HEK293 (cell line): ENCODE measurements around the gene RHCG.

Source experiments
- CTCF ChIA-PET: fragments of 350-600 bp; formaldehyde crosslinking; extraction: SDS; loops from one replicate; lab custom pipeline; 2021; ENCODE audit warnings: antibody characterized with exemption; lab: Yijun Ruan, JAX
- POLR2A ChIA-PET: fragments of 300-600 bp; formaldehyde crosslinking; extraction: SDS; loops from one replicate; lab custom pipeline; 2020; ENCODE audit warnings: antibody characterized with exemption, inconsistent platforms; lab: Yijun Ruan, JAX
- H3K27ac ChIP-seq: fragments of 200-500 bp; sonication (Bioruptor generic); 2 replicates; pipeline ENCODE4 v1.5.1; 2014; ENCODE audit warnings: low read depth, low read length, control low read depth, inconsistent platforms; ENCODE audit errors: extremely low read depth
- H3K36me3 ChIP-seq, 2 experiments: fragments of 200-500 bp in 1 of 2; sonication (Bioruptor generic) in 1 of 2; 1 replicate in 1 of 2; 2 replicates in 1 of 2; pipeline ENCODE4 v1.5.1; 2014 to 2017; ENCODE audit warnings: inconsistent platforms in 2 of 2, low read length in 2 of 2; ENCODE audit not compliant: control insufficient read depth in 2 of 2, insufficient read depth in 1 of 2
- H3K4me1 ChIP-seq: fragments of 200-500 bp; sonication (Bioruptor generic); 2 replicates; pipeline ENCODE4 v1.5.1; 2014; ENCODE audit warnings: mild to moderate bottlenecking, low read length, inconsistent platforms; ENCODE audit not compliant: control insufficient read depth, insufficient read depth
- H3K4me3 ChIP-seq: 2 replicates; pipeline ENCODE4 v1.5.1; 2011; ENCODE audit warnings: low read depth, mild to moderate bottlenecking, control low read depth, low read length, moderate library complexity
- H3K9me3 ChIP-seq: fragments of 200-500 bp; sonication (Bioruptor generic); 2 replicates; pipeline ENCODE4 v1.5.1; 2014; ENCODE audit warnings: low read depth, low read length, inconsistent platforms; ENCODE audit not compliant: control insufficient read depth, insufficient read depth
- BCL11A ChIP-seq: fragments of 450-650 bp; formaldehyde crosslinking; IDR thresholded peaks from 2 replicates; pipeline ENCODE4 v1.5.1; 2016; ENCODE audit warnings: low read depth, missing biosample characterization, missing genetic modification characterization
- EGR2 ChIP-seq: fragments of 450-650 bp; formaldehyde crosslinking; IDR thresholded peaks from 2 replicates; pipeline ENCODE4 v1.5.1; 2016; ENCODE audit warnings: low read depth, missing biosample characterization, missing genetic modification characterization
- KLF7 ChIP-seq: fragments of 450-650 bp; formaldehyde crosslinking; IDR thresholded peaks from 2 replicates; pipeline ENCODE4 v1.5.1; 2016; ENCODE audit warnings: missing biosample characterization, missing genetic modification characterization, borderline replicate concordance
- MYNN ChIP-seq: fragments of 450-650 bp; formaldehyde crosslinking; IDR thresholded peaks from 2 replicates; pipeline ENCODE4 v1.5.1; 2016; ENCODE audit warnings: missing biosample characterization, missing genetic modification characterization, borderline replicate concordance
- ZBTB1 ChIP-seq: fragments of 450-650 bp; formaldehyde crosslinking; IDR thresholded peaks from 2 replicates; pipeline ENCODE4 v1.5.1; 2016; ENCODE audit warnings: missing biosample characterization, missing genetic modification characterization
- ZBTB8A ChIP-seq: fragments of 450-650 bp; formaldehyde crosslinking; IDR thresholded peaks from 2 replicates; pipeline ENCODE4 v1.5.1; 2016; ENCODE audit warnings: missing biosample characterization, missing genetic modification characterization
- ZFP3 ChIP-seq: fragments of 450-650 bp; formaldehyde crosslinking; IDR thresholded peaks from 2 replicates; pipeline ENCODE4 v1.5.1; 2016; ENCODE audit warnings: low read depth, missing biosample characterization, missing genetic modification characterization
- ZNF10 ChIP-seq: fragments of 450-650 bp; formaldehyde crosslinking; IDR thresholded peaks from 2 replicates; pipeline ENCODE4 v1.5.1; 2017; ENCODE audit warnings: missing biosample characterization, missing genetic modification characterization
- ZNF223 ChIP-seq: fragments of 450-650 bp; formaldehyde crosslinking; IDR thresholded peaks from 2 replicates; pipeline ENCODE4 v1.5.1; 2016; ENCODE audit warnings: missing biosample characterization, missing genetic modification characterization
- ZNF24 ChIP-seq: fragments of 450-650 bp; formaldehyde crosslinking; IDR thresholded peaks from 2 replicates; pipeline ENCODE4 v1.5.1; 2016; ENCODE audit warnings: missing biosample characterization, missing genetic modification characterization
- ZNF248 ChIP-seq: fragments of 450-650 bp; formaldehyde crosslinking; IDR thresholded peaks from 2 replicates; pipeline ENCODE4 v1.5.1; 2017; ENCODE audit warnings: missing biosample characterization, missing genetic modification characterization
- ZNF266 ChIP-seq: fragments of 450-650 bp; formaldehyde crosslinking; IDR thresholded peaks from 2 replicates; pipeline ENCODE4 v1.5.1; 2016; ENCODE audit warnings: missing biosample characterization, missing genetic modification characterization, low read depth
- ZNF324 ChIP-seq: fragments of 450-650 bp; formaldehyde crosslinking; IDR thresholded peaks from 2 replicates; pipeline ENCODE4 v1.5.1; 2016; ENCODE audit warnings: missing biosample characterization, missing genetic modification characterization
- ZNF341 ChIP-seq: fragments of 450-650 bp; formaldehyde crosslinking; IDR thresholded peaks from 2 replicates; pipeline ENCODE4; 2016; ENCODE audit warnings: low read depth, missing biosample characterization, missing genetic modification characterization
- ZNF423 ChIP-seq: fragments of 450-650 bp; formaldehyde crosslinking; IDR thresholded peaks from 2 replicates; pipeline ENCODE4 v1.5.1; 2016; ENCODE audit warnings: missing biosample characterization, missing genetic modification characterization
- ZNF433 ChIP-seq: fragments of 450-650 bp; formaldehyde crosslinking; IDR thresholded peaks from 2 replicates; pipeline ENCODE4 v1.5.1; 2016; ENCODE audit warnings: missing biosample characterization, missing genetic modification characterization, low read depth
- ZNF658 ChIP-seq: fragments of 450-650 bp; formaldehyde crosslinking; IDR thresholded peaks from 2 replicates; pipeline ENCODE4; 2016; ENCODE audit warnings: missing biosample characterization, missing genetic modification characterization
- ZNF707 ChIP-seq: fragments of 450-650 bp; formaldehyde crosslinking; IDR thresholded peaks from 2 replicates; pipeline ENCODE4 v1.5.1; 2016; ENCODE audit warnings: missing biosample characterization, missing genetic modification characterization
- ZNF76 ChIP-seq: fragments of 450-650 bp; formaldehyde crosslinking; IDR thresholded peaks from 2 replicates; pipeline ENCODE4; 2016; ENCODE audit warnings: low read depth, missing biosample characterization, missing genetic modification characterization, borderline replicate concordance
- ZNF785 ChIP-seq: fragments of 450-650 bp; formaldehyde crosslinking; IDR thresholded peaks from 2 replicates; pipeline ENCODE4 v1.5.1; 2016; ENCODE audit warnings: missing biosample characterization, missing genetic modification characterization
- TF ChIP-seq, protein P1 (sequence below): fragments of 450-650 bp; formaldehyde crosslinking; IDR thresholded peaks from 2 replicates; pipeline ENCODE4 v1.5.1; 2016; ENCODE audit warnings: missing biosample characterization, missing genetic modification characterization
- TF ChIP-seq, protein P2 (sequence below): fragments of 450-650 bp; formaldehyde crosslinking; IDR thresholded peaks from 2 replicates; pipeline ENCODE4 v1.5.1; 2017; ENCODE audit warnings: missing biosample characterization, missing genetic modification characterization
- TF ChIP-seq, protein P3 (sequence below): fragments of 450-650 bp; formaldehyde crosslinking; IDR thresholded peaks from 2 replicates; pipeline ENCODE4 v1.5.1; 2017; ENCODE audit warnings: missing biosample characterization, missing genetic modification characterization
- TF ChIP-seq, protein P4 (sequence below): fragments of 450-650 bp; IDR thresholded peaks from 2 replicates; pipeline ENCODE4 v1.5.1; 2018; ENCODE audit warnings: missing biosample characterization, missing genetic modification characterization
- TF ChIP-seq, protein P5 (sequence below): sonication (generic); formaldehyde crosslinking; IDR thresholded peaks from 2 replicates; pipeline ENCODE4 v1.8.1; 2022; ENCODE audit warnings: mild to moderate bottlenecking, moderate library complexity, missing genetic modification reagents

RHCG gene

DNA sequence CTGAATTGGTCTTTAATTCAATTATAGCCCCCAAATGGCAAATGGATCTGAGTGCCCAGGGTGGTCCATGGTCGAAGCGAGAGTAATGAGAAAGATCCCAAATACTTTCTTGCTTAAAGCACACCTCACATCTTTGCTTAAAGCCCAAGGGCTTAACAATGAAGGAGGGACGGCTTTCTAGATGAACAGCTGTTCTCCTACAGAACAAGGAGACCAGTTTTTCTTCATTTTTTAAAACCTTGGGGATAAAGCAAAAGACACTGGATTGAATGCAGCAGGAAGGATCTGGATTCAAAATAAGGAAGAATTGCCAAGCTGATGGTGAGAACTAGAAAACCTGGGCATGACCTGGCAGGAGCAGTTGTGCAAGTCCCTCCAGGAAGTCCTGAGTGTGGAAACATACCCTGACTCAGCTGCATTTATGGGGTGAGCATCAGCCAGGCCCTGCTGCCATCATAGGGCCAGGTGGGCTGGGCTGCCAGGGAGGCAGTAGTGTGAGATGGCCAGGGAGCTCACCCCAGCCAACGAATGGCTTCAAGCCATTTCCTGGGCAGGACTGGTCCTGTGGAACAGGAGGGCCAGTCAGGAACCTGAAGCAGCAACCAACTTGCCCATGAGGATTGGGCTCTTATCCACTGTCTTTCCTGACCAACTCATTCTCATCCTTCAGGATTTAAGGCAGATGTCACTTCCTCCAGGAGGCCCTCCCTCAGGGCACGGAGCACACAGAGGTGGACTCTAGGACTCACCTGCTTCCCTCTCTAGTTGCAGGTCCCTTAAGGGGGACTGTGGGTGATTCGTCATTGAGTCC, 18.4 kb upstream of the RHCG start:
- Histone ChIP-seq H3K4me1 (no peaks in the 10 kb centered on the region), H3K9me3 (no peaks in the 10 kb centered on the region), H3K4me3 (no peak overlapping the region), H3K36me3 (no peaks in the 10 kb centered on the region), H3K27ac (no peak overlapping the region)
- ChIA-PET CTCF (interaction anchor here (1.0 to 1.1 kb wide), 4 partner anchors 10 to 25 kb away, joined by 3 to 5 read pairs (median 4); no protein-coding TSS in a partner anchor), POLR2A (interaction anchor here (0.6 kb wide), 1 partner anchor 267 kb away, joined by 4 read pairs; no protein-coding TSS in a partner anchor)
- TF ChIP-seq, protein P1, sequence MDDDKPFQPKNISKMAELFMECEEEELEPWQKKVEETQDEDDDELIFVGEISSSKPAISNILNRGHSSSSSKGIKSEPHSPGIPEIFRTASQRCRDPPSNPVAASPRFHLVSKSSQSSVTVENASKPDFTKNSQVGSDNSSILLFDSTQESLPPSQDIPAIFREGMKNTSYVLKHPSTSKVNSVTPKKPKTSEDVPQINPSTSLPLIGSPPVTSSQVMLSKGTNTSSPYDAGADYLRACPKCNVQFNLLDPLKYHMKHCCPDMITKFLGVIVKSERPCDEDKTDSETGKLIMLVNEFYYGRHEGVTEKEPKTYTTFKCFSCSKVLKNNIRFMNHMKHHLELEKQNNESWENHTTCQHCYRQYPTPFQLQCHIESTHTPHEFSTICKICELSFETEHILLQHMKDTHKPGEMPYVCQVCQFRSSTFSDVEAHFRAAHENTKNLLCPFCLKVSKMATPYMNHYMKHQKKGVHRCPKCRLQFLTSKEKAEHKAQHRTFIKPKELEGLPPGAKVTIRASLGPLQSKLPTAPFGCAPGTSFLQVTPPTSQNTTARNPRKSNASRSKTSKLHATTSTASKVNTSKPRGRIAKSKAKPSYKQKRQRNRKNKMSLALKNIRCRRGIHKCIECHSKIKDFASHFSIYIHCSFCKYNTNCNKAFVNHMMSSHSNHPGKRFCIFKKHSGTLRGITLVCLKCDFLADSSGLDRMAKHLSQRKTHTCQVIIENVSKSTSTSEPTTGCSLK (tag by site-specific recombination) = no peak
- no peak for TF ChIP-seq ZNF76 (tag by site-specific recombination)
- TF ChIP-seq ZNF707 (tag by site-specific recombination) = no peak
- TF ChIP-seq ZNF24 (tag by site-specific recombination) = no peak
- TF ChIP-seq BCL11A = no peak
- no peak for TF ChIP-seq ZNF785 (tag by site-specific recombination)
- no peak for TF ChIP-seq KLF7 (tag by site-specific recombination)
- TF ChIP-seq ZNF423 (tag by site-specific recombination) = no peak
- TF ChIP-seq ZBTB8A (tag by site-specific recombination) = no peak
- TF ChIP-seq ZNF324 (tag by site-specific recombination) = no peak
- no peak for TF ChIP-seq ZNF433 (tag by site-specific recombination)
- no peak for TF ChIP-seq ZNF223 (tag by site-specific recombination)
- TF ChIP-seq, protein P2, sequence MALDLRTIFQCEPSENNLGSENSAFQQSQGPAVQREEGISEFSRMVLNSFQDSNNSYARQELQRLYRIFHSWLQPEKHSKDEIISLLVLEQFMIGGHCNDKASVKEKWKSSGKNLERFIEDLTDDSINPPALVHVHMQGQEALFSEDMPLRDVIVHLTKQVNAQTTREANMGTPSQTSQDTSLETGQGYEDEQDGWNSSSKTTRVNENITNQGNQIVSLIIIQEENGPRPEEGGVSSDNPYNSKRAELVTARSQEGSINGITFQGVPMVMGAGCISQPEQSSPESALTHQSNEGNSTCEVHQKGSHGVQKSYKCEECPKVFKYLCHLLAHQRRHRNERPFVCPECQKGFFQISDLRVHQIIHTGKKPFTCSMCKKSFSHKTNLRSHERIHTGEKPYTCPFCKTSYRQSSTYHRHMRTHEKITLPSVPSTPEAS = no peak
- TF ChIP-seq ZNF341 (tag by site-specific recombination) = no peak

DNA sequence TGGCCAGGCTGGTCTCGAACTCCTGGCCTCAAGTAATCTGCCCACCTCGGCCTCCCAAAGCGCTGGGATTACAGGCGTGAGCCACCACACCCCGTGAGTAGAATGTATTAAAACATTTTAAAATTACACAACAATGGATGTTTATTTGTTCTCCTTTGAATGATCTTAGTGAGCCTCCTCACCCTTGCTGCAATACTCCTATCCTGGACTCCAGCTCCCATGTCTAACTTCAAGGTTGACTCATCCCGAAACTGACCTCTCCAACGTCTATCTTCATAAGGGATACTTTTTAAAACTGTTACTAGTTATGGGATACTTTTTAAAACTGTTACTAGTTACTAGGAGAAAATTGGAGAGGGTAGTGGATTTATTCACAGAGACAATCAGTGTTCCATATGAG, 17.8 kb upstream of the RHCG start:
- no peaks in the 10 kb centered on the region for H3K4me1 ChIP-seq
- no peak overlapping the region for H3K4me3 ChIP-seq
- no peak overlapping the region for H3K27ac ChIP-seq
- POLR2A ChIA-PET = no interaction called here
- H3K9me3 ChIP-seq = no peaks in the 10 kb centered on the region
- CTCF ChIA-PET = interaction anchor here (1.0 to 1.1 kb wide), 2 partner anchors 22 to 25 kb away, joined by 4 read pairs; no protein-coding TSS in a partner anchor
- no peaks in the 10 kb centered on the region for H3K36me3 ChIP-seq
- TF ChIP-seq ZNF658 (tag by site-specific recombination) (no peak), ZNF266 (tag by site-specific recombination) (no peak), ZNF10 (tag by site-specific recombination) (no peak), KLF7 (tag by site-specific recombination) (no peak), ZNF248 (tag by site-specific recombination) (no peak), ZBTB1 (tag by site-specific recombination) (no peak), ZFP3 (tag by site-specific recombination) (no peak), ZNF76 (tag by site-specific recombination) (no peak), MYNN (tag by site-specific recombination) (no peak), EGR2 (tag by site-specific recombination) (no peak)
- TF ChIP-seq, protein P3, sequence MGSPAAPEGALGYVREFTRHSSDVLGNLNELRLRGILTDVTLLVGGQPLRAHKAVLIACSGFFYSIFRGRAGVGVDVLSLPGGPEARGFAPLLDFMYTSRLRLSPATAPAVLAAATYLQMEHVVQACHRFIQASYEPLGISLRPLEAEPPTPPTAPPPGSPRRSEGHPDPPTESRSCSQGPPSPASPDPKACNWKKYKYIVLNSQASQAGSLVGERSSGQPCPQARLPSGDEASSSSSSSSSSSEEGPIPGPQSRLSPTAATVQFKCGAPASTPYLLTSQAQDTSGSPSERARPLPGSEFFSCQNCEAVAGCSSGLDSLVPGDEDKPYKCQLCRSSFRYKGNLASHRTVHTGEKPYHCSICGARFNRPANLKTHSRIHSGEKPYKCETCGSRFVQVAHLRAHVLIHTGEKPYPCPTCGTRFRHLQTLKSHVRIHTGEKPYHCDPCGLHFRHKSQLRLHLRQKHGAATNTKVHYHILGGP (tag by site-specific recombination) = no peak
- TF ChIP-seq, protein P4, sequence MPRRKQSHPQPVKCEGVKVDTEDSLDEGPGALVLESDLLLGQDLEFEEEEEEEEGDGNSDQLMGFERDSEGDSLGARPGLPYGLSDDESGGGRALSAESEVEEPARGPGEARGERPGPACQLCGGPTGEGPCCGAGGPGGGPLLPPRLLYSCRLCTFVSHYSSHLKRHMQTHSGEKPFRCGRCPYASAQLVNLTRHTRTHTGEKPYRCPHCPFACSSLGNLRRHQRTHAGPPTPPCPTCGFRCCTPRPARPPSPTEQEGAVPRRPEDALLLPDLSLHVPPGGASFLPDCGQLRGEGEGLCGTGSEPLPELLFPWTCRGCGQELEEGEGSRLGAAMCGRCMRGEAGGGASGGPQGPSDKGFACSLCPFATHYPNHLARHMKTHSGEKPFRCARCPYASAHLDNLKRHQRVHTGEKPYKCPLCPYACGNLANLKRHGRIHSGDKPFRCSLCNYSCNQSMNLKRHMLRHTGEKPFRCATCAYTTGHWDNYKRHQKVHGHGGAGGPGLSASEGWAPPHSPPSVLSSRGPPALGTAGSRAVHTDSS = no peak
- TF ChIP-seq, protein P5, sequence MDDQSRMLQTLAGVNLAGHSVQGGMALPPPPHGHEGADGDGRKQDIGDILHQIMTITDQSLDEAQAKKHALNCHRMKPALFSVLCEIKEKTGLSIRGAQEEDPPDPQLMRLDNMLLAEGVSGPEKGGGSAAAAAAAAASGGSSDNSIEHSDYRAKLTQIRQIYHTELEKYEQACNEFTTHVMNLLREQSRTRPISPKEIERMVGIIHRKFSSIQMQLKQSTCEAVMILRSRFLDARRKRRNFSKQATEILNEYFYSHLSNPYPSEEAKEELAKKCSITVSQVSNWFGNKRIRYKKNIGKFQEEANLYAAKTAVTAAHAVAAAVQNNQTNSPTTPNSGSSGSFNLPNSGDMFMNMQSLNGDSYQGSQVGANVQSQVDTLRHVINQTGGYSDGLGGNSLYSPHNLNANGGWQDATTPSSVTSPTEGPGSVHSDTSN = no peak
